Right lobe of liver (tissue), 4 donors: ENCODE measurements around the gene S1PR3.

ENCODE experiments used
- POLR2A ChIP-seq: fragments of 450-650 bp; IDR thresholded peaks from one replicate; pipeline ENCODE4 v1.6.1; 2017; ENCODE audit warnings: antibody characterized with exemption, mild to moderate bottlenecking
- TF ChIP-seq, protein P1 (sequence below), 4 donors: fragments of 200-600 bp in 3 of 4; fragments of 450-650 bp in 1 of 4; IDR thresholded peaks; one replicate each; pipeline versions ENCODE4 v1.5.1 to v1.8.0; 2016 to 2022; ENCODE audit warnings: antibody characterized with exemption in 4 of 4, mild to moderate bottlenecking in 2 of 4
- donor health status: DM: no; HTN: no; CAD: no.
- donor health status: DM: no; HTN: no; CAD: no.
- donor health status: DM: no; HTN: yes; CAD: no.

DNA sequence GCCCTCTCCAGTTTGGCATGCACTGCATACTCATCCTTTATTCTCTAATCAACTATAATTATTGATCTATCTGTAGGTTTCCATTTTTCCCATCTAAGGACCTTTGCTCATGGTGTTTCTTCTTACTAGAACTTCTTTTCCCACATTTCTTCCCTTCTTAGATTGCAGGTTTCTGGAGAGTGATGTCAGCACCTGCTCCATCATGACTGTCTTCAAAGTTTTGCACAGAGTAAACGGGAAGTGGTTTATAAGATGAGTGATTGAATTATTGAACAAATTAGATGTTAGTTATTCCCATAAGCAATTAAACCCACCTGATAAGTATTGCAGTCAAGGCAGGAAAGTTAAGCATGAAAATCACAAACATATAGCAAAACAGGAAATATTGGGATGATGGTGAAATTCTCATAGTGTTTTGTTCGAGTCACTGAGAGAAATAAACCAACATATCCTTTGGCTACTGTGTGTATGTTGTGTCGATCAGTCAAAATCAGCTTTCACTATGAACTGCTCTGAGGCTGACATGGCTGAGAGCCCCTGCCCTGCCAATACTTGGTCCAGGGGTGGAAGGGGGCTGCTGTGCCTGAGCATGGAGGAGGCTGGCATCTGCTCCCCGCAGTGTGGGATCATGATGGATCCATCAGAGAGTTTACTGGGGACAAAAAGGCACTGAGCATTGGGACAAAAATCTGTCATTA lies 45.5 kb upstream of the S1PR3 start:
- TF ChIP-seq, protein P1, sequence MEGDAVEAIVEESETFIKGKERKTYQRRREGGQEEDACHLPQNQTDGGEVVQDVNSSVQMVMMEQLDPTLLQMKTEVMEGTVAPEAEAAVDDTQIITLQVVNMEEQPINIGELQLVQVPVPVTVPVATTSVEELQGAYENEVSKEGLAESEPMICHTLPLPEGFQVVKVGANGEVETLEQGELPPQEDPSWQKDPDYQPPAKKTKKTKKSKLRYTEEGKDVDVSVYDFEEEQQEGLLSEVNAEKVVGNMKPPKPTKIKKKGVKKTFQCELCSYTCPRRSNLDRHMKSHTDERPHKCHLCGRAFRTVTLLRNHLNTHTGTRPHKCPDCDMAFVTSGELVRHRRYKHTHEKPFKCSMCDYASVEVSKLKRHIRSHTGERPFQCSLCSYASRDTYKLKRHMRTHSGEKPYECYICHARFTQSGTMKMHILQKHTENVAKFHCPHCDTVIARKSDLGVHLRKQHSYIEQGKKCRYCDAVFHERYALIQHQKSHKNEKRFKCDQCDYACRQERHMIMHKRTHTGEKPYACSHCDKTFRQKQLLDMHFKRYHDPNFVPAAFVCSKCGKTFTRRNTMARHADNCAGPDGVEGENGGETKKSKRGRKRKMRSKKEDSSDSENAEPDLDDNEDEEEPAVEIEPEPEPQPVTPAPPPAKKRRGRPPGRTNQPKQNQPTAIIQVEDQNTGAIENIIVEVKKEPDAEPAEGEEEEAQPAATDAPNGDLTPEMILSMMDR (IDR thresholded peaks at IDR 0.05), result no peak
- no peak for TF ChIP-seq POLR2A
